ENCODE data around the gene B4GALT7. TPM values are rescaled to one million over a fixed set of nuclear protein-coding genes. Genes with fewer than 3 reads are reported as not detected.

The B4GALT7 gene
- total RNA-seq, 1 experiment from 2014 or later: 26.3 TPM

DNA sequence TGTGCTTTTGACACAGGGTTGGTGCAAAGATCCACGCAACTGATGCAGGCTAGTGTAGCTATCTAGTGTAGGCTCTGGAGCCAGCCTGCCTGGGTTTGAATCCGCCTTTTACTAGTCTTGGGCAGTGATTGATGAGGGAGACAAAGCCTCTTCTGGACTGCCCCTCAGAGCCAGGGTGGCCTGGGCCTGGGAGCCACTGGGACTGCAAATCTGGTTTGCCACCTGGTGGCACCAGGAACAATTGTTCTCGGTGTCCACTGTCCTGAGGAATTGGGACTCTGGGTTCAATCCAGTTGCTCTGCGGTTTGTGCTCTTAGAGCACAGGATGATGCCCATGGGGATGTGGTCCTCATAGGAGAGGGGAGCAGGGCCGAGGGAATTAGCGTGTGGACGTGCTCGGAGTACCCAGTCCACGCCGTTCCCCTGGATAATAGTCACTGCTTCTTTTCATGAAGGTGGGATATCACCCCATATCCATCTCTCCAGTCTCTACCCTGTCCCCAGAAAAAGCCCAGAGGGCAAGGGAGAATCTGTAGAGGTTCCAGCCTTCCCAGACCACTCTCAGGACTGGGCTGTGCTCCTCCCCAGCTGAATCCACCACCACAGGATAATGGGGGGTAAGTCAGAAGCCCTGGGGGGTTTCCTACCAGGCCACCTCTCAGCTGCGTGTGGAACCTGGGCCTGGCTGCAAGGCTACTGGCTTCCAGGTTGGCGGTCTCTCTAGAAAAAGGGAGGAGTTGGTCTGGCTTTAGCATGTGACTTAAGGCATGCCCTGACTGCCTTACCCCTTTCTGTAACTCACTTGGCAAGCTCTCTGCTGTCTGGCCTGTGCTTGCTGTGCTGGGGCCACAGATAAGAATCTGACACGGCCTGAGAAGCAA is 1.9 kb downstream of the B4GALT7 start:
- no peaks in the 10 kb centered on the region for H3K9me3 ChIP-seq (ENCODE audit: control insufficient read depth, low read depth, low read length)
- H2BK120ac ChIP-seq (ENCODE audit: low read depth, low read length, poor library complexity, severe bottlenecking): no peak overlapping the region
- peaks cover 6% of the 10 kb centered on the region for H3K23me2 ChIP-seq (ENCODE audit: insufficient read length, low read depth, low read length, poor library complexity, severe bottlenecking)
- no peak overlapping the region for H4K8ac ChIP-seq (replicated peaks; ENCODE audit: insufficient read length, low read depth, low read length)
- Mint-ChIP-seq H3K4me1 (peaks cover 13 to 19% of the 10 kb centered on the region in 2 experiments), H3K4me3 (peak overlapping the region; percentile 83 to 96), H3K9me3 (no peaks in the 10 kb centered on the region), H3K27ac (no peak overlapping the region), H3K36me3 (ENCODE audit: insufficient read depth in 1 of 3, low read depth in 3 of 3) (peaks cover 2 to 25% (median 12%) of the 10 kb centered on the region in 3 experiments), H3K27me3 (ENCODE audit: low read depth) (peaks cover 11% of the 10 kb centered on the region)
- no peak overlapping the region for H2BK5ac ChIP-seq (ENCODE audit: insufficient read length, low read length)
- H4K5ac ChIP-seq (ENCODE audit: insufficient read length, low read depth, low read length): no peak overlapping the region
- H4K91ac ChIP-seq (ENCODE audit: insufficient read length, low read depth, low read length): no peak overlapping the region
- no peak overlapping the region; the same call in 1 of the 2 replicates for H3K14ac ChIP-seq (ENCODE audit: insufficient read depth, low read length)
- H3K18ac ChIP-seq (ENCODE audit: insufficient read length, low read depth, low read length): no peak overlapping the region
- no peaks in the 10 kb centered on the region for H3K79me1 ChIP-seq (ENCODE audit: insufficient read depth, low read depth, low read length, poor library complexity, severe bottlenecking)
- WGBS (ENCODE audit: extremely low coverage, insufficient read length, low lambda C conversion rate): no CpG with 5 or more reads among the region's 13 CpGs
- H2AFZ ChIP-seq (ENCODE audit: low read length): no peak overlapping the region
- no peak overlapping the region for H3T11ph ChIP-seq (ENCODE audit: low read length)
- no peak overlapping the region for H3K56ac ChIP-seq (ENCODE audit: insufficient read length, low read depth, low read length)
- peaks cover 3% of the 10 kb centered on the region; the same call in 1 of the 2 replicates for H3K4me1 ChIP-seq (ENCODE audit: insufficient read depth, low read length)
- no peak overlapping the region for H2BK15ac ChIP-seq (ENCODE audit: low read depth, low read length)
- H2BK20ac ChIP-seq (ENCODE audit: low read depth, low read length, poor library complexity, severe bottlenecking): no peak overlapping the region
- TF ChIP-seq, protein P1, sequence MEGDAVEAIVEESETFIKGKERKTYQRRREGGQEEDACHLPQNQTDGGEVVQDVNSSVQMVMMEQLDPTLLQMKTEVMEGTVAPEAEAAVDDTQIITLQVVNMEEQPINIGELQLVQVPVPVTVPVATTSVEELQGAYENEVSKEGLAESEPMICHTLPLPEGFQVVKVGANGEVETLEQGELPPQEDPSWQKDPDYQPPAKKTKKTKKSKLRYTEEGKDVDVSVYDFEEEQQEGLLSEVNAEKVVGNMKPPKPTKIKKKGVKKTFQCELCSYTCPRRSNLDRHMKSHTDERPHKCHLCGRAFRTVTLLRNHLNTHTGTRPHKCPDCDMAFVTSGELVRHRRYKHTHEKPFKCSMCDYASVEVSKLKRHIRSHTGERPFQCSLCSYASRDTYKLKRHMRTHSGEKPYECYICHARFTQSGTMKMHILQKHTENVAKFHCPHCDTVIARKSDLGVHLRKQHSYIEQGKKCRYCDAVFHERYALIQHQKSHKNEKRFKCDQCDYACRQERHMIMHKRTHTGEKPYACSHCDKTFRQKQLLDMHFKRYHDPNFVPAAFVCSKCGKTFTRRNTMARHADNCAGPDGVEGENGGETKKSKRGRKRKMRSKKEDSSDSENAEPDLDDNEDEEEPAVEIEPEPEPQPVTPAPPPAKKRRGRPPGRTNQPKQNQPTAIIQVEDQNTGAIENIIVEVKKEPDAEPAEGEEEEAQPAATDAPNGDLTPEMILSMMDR (conservative IDR thresholded peaks at IDR 0.05): no peak; the same call in 2 of the 3 replicates
- no peak overlapping the region for H2BK12ac ChIP-seq (ENCODE audit: insufficient read length, low read depth, low read length)
- no peak overlapping the region for H3K27ac ChIP-seq (ENCODE audit: insufficient read length, low read depth, low read length)
- no peaks in the 10 kb centered on the region for H3K79me2 ChIP-seq (ENCODE audit: insufficient read depth, low read length)
- no peaks in the 10 kb centered on the region for H3K27me3 ChIP-seq (ENCODE audit: insufficient read depth, low read length)
- H3K4me2 ChIP-seq (ENCODE audit: insufficient read depth, insufficient read length, low read length): no peak overlapping the region
- no peak overlapping the region for H3K23ac ChIP-seq (ENCODE audit: insufficient read length, low read depth, low read length)
- H2AK5ac ChIP-seq (ENCODE audit: insufficient read length, low read length): no peak overlapping the region
- DNase-seq: no peak
- no peak overlapping the region for H3K4ac ChIP-seq (ENCODE audit: low read depth, low read length)
- H4K20me1 ChIP-seq (ENCODE audit: control insufficient read depth, insufficient read depth, insufficient read length): no peaks in the 10 kb centered on the region
- no peak overlapping the region for H3K9ac ChIP-seq (ENCODE audit: extremely low read depth, insufficient read length, low read length)
